NCI-H2029 treated with DMSO at 0.1 percent for 48 hours (cell line): ENCODE measurements around the gene SPRR1A.

ENCODE experiments used
- DNase-seq: peaks from one replicate; lab custom pipeline; 2025; lab: John Stamatoyannopoulos, UW

SPRR1A gene

GRCh38 chr1:153028766-153029165 is 44.9 kb downstream of the SPRR1A start:
- no peak for DNase-seq

DNA sequence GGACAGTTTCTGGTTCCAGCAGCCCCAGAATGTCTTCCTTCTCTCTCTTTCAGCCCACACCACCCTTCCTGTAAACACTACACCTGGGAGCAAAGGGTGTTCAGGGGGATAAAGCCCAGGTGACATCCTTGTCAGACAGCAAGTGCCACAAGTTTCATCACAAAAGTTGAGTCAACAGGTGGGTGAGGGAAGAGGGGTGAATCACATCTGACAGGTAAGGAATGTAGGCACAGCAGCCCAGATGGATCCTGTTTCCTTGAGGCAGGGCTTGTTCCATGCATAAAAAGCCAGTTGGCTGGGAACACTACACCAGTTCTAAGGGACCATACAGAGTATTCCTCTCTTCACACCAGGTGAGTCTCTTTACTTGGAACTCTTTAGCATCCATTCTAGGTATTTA is 47.0 kb downstream of the SPRR1A start, which contains the start of gene SPRR1B:
TSS of gene SPRR1B (plus strand) at position 309 of the 400 bp plus-strand sequence. CDS start 1,143 bp downstream, outside the sequence.
- no peak for DNase-seq

- DNase-seq, result no peak
These were observed 48.2 kb downstream of the SPRR1A start for GRCh38 chr1:153032073-153032472.

GRCh38 chr1:153032677-153033308 is 48.9 kb downstream of the SPRR1A start:
- DNase-seq, result no peak

- no peak for DNase-seq
These were observed 51.3 kb downstream of the SPRR1A start for GRCh38 chr1:153035211-153035610.
